PC-9 (cell line): Measurements from ENCODE around the gene MSH2.

ENCODE experiments used
- CTCF ChIP-seq: fragments of 200-600 bp; sonication (generic); conservative IDR thresholded peaks from 2 replicates; pipeline ENCODE4 v1.6.1; 2017; ENCODE audit warnings: mixed run types, antibody characterized with exemption, mild to moderate bottlenecking, moderate library complexity
- EZH2 ChIP-seq: fragments of 200-600 bp; sonication (generic); IDR thresholded peaks from 2 replicates; pipeline ENCODE4 v1.8.0; 2017; ENCODE audit warnings: antibody characterized with exemption, low read depth

DNA sequence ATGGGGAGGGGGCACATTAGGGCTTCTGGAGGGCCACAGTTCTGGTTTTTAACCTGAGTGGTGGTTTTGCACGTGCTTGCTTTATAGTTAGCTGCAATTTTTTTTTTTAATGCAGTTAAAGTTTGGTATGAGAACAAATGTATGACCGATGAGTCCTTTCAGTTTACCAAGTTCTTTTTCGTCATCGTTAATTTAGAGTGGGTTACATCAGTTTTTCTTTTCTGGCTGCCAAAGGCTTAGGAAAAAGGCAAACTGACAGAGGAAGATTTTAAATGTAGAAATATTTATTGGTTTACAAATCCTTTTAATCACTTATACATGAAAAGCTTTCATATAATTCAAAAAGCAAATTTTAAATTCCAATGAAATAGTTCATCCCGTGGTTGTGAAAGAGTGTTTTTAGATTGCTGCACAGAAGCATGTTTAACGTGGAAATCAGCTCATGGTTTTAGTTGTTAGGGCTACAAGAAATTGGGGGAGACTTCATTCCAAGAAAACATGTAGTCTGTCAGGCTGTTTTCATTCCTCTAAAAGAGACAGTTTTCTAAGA, 82.9 kb downstream of the MSH2 start:
- TF ChIP-seq CTCF (no peak), EZH2 (no peak)
